ENCODE data around the gene ZNF672.
"Not testable (repeated sequence)": the region's sequence is repeated elsewhere in the genome, so short reads cannot be mapped to it uniquely, and the experiment has no call there.

Gene ZNF672

DNA sequence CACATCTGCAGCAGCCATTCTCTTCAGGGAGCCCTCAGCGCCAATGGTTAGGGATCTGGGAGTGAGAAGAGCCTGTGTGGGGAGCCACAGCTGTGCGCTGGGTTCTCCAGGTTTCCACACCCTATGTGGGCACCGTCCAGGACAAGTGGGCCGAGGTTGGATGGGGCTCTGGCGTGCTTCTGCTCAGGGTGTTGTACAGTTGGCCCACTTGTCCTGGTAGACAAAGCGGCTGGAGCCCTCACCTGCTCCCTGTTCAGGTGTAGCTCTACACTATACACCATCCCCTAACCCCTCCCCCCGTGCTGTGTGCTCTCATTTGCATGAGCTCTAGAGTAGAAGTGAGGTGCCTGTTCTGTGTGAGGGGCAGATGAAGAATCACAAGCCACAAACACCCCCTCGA is 24.5 kb upstream of the ZNF672 start:
- DNase-seq, result no peak

DNA sequence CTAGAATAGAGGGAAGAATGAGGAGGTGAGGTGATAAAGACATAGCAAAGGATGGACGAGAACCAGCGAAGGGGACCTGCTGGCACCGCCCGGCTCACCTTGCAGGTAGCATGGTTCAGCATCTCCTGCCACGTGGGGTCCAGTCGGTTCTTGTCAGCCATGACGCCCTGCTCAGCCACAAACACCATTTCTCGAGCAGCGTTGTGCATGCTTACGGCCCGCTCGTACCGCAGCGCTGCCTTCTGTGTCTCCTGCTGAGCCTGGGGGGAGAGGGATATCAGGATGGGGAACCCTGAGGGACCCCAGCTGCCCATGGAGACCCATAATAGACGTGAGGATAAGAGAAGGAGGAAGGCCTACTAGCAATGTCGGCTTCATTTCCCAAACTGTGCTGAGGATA is 23.7 kb upstream of the ZNF672 start:
- DNase-seq, result no peak

DNA sequence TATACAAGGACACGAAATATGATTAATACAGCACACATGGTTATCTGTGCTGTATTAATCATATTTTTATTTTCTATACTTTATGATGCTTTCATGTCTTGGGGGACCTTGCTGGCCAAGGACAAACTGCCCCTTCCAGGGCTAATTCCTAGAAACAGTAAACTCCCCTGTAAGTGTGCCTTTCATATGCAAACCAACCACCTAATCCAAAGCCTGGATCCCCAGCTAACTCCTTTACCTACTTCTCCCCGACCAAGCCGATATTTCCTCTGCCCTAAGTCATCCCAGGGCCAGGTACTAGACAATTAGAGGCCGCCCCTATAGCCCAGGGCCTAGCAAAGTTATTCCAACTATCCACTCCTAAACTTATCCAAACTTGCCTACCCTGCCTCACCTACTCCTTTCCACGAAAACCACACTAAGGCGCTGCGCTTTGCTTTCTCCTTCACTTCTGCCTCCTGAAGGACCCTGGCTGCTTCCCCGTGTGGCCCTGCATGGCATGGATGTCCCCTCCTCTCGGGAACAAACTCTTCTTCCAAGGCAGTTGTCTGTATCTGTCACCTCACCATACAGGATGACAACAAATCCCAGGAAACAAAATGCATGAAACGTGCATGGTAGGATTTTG is 22.5 kb upstream of the ZNF672 start:
- DNase-seq, result no peak

DNA sequence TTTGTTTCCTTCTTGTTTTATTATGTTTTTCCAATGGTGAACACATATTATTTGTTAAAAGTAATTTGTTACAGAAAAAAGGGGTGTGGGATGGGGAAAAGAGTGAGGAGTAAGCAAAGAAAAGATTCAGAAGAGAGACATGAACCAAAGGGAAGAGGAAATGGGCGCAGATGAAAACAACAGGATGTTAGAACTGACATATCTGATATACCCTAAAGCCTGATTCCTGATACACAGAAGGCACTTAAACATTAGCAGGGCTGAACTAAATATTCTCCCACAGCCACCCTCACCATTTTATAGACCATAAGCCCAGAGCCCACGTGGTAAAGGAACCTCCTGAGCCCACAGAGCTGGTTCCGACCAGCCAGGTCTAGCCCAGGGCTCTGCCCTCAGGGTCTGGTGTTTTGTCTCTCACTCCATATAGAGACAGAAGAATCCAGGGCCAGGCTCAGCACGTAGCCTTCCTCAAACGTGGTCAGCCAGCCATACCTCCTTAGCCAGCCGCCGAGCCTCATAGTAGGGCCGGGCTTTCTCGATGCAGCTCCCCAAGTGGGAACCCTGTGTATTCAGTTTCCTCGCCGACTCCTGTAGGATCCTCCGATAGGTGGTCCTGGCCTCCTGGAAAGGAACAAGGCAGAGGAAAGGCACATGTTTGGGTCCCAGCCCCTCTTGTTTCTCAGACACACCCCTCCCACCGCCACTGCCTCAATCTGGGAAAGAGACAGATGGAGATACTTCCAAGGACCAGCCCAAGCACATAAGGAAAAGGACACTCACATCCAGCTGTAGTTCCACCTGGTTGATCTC is 21.8 kb upstream of the ZNF672 start:
- DNase-seq, result no peak

DNA sequence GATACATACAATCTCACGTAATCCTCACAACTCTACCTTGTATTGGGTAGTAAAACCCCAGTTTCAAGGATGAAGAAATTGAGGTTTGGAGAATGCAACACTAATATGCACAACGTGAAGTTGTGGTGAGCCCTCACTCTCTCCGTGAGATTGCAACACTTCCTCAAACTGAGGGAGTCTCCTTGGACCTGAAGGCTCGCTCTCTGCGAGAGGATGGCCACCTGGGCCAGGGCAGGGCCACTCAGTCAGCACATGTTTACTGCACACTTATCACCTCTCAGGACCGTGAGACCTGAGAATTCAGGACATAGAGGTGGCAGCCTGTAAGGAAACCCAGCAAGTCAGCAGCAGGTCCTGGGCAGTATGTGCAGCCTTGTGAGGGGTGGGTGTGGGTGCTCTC is 21.0 kb upstream of the ZNF672 start:
- peak; percentile 88 for DNase-seq

DNA sequence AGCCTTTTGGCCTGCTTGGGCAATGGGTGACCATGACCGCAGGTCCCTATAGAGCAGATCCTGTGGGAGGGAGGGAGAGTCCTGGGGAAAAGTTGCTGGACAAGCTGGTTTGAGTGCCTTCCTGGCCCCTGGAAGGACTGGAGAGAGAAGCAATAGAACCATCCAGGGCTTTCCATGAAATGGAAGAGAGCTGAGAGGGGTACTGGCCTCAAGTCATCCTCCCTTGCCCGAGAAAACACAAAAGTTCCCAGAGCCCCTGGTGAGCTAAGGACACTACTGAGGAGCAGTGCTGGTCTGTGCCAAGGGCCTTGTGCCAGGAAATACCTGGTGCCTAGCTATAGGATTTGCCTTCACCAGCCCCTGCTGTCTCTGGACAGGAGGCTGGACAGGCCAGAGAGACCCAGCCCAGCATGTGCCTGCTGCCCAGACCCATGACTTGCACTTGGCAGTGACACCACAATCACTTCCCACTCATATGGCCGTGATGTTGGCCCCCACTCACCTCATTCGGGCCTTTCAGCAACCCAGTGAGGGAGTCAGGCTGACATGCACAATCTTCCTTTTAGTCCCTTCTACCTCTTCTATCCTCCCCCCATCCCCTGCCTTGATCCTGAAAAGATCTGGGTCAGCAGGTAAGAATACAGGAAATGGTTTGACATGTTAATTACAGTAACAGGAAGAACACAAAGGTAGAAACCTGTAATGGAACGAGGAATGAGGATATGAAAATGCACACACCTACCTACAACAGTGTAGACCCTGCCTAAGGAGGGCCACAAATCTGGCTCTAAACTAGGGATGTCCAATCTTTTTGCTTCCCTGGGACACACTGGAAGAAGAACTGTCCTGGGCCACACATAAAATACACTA is 19.3 kb upstream of the ZNF672 start:
- DNase-seq, result no peak

DNA sequence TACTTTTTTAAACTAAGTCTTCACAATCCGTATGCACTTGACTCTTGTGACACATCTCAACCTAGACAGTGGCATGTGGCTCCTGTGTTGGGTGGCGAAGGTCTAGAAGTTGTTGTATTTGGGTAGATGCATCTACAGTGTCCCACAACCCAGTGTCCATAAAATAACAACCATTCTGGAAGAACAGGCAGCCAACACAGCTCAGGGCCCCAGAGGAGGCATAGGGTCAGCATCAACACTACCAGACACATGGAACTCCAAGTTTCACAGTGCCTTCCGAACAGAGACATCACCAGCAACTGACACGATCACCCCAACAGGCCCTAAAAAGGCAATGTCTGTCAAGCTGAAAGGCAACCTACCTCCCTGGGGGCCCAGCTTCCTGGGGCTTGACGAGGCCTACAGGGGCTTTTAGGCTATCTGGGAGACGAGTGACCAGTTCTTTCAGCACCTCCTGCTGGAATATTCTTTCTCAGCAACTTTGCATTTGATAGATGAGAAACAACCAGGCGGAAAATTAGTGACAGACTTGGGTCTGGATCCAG is 17.9 kb upstream of the ZNF672 start:
- no peak for DNase-seq

DNA sequence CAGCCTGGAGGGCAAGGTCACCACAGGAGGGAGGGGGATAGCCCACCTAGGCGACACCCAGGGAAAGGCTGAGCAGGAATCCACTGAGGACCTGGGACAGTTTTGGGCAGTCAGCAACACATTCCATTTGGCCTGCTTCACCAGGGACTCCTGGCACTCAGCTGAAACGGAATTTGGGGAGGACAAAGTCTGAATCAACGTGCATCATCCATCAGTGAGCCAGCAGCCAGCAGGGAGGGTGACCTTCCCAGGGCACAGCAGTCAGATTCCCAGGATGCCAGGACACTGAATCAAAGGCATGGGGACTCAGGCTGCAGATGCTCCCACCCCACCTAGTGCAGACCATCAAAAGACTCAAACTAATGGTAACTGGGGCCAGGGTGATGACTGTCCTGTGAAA is 16.9 kb upstream of the ZNF672 start:
- no peak for DNase-seq

DNA sequence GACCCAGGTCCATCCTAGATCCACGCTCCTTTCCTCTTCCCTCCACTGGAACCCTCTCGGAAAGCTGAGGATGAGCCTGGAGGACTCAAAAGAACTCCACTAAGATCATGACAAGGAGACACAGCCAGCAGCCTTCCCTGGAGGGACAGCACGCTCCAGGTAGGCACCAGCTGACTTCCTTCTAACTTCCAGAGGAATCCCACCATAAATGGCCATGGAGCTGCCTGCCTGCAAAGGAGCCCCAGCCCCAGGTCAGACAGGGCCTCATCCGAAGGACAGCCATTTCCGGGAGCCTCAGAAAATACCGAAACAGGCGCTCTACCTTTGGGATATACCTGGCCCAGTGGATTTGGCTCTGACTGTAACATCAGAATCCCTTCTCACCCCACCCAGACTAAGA is 16.4 kb upstream of the ZNF672 start:
- no peak for DNase-seq

DNA sequence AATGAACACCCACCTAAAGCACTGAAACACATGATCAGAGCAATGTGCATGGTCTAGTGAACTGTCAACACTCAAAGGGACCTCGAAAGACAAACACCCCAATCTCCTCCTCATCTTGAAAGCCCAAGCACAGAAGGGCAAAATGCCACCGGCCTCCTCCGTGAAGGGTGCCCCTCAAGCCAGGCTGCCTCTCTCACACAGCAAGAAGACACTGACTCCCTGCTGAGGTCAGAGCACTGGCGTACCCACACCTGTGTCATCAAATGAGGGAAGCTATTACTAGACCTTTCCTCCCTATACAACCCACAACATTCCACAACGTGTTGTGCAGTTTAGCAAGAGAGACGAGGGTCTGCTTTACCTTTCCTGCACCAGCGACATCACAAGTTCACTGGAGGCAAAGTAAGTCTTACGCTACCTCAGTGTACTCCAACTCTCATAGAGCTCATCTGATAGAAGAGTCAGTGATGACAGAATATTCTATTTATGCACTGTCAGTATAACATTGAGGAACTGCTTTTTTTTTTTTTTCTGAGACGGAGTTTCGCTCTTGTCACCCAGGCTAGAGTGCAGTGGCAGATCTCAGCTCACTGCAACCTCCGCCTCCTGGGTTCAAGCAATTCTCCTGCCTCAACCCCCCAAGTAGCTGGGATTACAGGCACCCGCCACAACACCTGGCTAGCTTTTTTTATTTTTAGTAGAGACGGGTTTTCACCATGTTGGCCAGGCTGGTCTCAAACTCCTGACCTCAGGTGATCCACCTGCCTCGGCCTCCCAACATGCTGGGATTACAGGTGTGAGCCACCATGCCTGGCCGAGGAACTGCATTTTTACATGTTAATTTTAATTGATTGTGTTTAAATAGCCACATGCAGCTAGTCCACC is 15.6 kb upstream of the ZNF672 start:
- DNase-seq, result peak; percentile 40

DNA sequence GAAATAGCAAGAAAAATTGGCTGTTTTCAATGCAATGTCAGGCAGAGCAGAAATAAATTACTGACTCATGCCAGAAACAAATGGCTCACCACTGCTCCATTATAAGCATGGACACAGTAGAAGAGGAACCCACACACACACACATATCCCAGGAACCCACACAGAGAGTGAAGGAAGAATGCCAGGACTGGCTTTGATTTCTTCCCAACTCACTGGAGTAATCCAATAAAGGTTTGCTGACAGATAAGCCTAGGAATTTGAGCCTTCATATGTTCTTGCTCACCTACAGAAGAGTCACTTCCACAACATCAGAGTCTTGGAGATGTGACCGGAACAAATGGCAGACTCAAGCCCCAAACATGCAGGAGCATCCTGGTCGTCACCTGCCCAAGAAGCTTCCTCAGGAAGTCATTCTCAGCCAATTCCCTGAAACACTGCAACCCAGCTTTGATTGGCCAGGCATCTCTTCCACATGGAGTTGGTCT is 14.5 kb upstream of the ZNF672 start:
- DNase-seq, result no peak

DNA sequence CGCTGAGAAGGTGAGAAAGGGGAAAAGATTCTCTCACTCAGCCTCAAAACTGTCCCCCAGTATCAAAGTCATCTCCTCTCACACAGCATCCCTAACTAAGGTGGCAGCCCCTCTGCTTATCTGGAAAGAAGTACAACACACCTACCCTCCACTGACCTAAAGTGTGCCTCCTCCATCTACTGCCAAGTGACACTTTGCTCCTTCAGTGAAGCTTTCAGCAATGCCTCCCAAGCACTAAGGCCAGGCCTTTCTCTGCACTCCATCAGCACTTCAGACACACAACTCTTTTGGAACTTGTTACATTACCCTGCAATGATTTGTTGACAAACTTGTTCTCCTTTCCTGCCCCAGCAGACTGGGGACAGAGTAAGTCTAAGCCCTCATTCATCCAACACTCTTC is 13.7 kb upstream of the ZNF672 start:
- DNase-seq, result no peak

DNA sequence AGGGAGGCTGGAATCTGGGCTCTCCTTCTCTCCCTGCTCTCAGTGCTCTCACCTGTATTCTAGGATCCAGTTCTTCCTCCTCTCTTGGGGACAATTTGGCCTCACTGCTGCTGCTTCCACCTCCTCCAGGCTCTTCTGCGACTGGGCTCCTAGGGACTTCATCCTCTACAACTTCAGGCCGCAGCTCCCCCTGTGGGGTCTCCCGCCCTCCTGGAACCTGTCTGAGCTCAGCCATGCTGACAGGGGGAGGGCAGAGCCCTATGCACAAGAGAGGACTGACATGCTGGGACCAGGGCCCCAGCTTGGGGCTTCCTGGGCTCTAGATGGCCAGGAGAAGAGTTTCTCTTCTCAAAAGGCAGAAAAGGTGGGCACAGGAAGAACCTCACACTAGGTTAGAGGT is 13.3 kb upstream of the ZNF672 start:
- DNase-seq, result no peak

DNA sequence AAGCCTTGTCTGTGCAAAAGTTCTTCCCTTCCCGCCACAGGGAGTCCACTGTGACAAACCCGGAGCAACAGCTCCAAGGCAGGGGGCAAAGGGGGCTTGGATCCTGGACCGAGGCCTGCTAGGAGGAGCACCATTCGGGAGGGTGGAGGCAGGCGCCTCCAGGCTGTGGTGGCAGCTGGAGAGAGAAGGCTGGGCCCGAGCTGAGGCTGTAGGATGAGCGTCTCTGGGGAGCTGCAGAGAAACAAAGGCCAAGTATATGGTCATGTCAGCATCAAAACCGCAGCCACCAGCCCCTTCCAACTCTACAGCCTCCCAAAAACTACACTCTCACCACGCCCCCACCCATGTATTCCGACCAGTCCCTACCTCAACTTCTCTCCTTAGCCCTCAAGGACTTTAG is 12.9 kb upstream of the ZNF672 start:
- no peak for DNase-seq

DNA sequence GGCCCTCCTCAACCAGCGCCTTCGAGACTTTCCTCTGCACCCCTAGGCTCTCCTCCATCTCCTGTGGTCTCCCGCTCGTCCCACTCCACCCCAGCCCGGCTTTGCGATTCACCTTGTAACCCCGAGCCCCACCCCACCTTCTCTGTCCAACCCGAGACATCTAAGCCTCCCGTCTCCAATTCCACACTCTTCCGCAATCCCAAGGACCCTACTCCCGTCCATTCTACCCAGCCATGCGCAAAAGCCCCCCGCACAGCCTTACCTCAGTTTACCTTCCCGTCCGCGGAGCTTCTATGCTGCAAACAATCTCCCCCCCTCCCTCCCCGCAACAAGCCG is 12.5 kb upstream of the ZNF672 start:
- no peak for DNase-seq

DNA sequence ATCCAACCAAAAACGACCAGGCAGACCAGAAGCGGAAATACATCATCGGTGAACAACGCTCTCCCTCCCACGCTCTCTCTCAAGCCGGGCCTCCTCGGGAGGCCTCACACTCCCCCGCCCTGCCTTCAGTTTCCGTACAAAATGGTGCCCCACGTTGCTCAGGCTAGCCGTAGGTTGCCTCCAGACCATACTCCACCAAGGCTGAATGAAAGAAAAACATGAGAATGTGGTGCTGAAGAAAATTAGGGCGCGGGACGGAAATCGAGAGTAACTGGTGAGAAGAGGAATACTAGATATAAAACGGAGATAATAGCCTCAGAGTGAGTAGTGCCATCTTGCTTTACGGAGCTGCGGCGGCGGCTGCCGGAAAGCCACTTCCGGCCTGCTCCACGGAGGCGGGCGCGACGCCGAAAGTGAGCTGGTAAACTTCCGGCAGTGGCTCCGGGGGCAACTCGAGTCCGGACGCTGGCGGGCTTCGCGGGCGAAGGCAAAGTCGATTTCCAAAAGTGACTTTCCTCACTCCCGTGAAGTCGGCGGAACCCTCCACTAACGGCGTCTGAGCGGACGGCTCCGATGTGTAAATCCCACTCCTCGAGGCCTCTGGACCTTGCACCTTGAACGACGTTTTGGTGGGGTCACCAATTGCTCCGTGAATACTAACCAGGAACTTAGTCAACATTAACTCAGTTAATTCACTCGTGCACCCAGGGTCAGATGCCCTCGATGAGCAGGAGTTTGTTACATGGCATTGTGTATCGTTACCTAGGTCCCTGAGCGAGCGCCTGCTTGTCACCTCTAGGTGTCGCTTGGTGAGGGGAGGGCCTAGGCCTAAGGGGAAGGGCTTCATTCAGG is 11.9 kb upstream of the ZNF672 start, which contains the start of gene SH3BP5L:
Gene SH3BP5L, minus strand, starts transcription at position 7 of the 852 bp plus-strand sequence. CDS start 980 bp downstream, outside the sequence.
- peak; percentile 99 for DNase-seq

DNA sequence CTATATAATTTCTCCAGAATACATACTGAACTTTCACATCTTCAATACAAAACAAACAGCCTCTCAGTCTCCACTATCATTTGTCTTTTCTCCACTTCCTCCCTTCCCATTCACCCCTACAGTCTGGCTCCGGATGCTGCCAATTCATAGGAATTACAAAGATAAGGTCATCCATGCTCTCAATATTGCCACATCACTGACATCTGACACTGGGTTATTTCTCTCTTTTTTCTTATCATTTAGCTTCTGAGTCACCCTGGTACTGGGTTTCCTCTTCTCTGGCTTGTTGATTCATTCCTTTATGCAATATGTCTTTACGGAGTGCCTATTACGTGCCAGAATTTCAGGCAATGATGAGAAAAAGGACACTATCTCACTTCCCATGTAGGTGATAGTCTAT is 9.2 kb upstream of the ZNF672 start:
- DNase-seq, result peak; percentile 83

DNA sequence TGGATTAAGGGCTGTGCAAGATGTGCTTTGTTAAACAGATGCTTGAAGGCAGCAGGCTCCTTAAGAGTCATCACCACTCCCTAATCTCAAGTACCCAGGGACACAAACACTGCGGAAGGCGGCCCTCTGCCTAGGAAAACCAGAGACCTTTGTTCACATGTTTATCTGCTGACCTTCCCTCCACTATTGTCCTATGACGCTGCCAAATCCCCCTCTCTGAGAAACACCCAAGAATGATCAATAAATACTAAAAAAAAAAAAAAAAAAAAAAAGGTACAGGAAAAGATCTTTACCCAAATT is 7.4 kb upstream of the ZNF672 start:
- DNase-seq, result not testable (repeated sequence)

DNA sequence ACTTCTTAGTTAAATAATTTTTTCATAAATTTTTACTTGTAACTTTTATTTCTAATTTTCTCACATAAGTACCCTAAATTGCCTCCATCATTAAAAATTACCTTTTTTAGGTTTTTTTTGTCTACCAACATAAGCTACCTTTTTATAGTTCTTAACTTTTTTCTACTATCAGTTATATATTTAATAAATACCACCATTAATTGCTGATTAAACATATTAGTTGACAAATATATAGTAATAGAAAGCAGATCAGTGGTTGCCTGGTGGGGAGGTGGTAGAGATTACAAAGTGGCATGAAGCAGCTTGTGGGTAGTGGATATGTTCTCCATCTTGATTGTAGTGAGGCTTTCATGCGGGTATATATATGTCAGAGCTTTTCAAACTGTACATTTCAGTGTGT is 6.2 kb upstream of the ZNF672 start:
- DNase-seq, result no peak

DNA sequence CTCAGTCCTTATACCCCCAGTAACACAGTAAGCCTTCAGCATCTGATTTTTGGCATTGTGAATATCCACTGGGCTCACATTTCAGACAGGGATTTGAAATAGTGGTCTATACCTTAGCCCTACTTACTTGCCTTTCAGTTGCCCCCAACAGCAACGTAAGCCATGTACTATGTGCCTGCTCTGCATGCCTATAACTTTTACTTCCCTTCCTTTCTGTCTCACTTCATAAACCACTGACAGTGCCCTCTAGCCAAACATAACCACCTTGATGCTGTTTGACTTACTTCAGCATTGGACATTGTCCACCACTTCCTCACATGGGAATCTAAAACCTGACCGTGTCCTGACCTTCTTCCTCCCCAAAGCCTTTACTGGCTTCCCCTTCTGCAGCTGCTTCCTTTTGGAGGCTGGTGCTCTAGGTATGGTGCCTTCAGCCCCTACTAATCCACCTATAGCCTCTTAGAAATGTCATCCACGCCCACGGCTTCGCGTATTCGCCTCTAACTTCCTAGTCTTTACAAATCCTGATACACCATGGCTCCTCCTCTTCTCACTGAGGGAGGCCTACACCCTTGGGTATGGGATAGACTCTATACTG is 3.6 kb upstream of the ZNF672 start:
- peak; percentile 36 for DNase-seq

Data from hematopoietic multipotent progenitor cell treated with erythropoietin and hydrocortisone succinate and interleukin-3 and kit ligand, for 4 days (in vitro differentiated cells).